MM.1S (cell line): ENCODE measurements around the gene REEP2.

ENCODE experiments used
- DNase-seq: peaks from one replicate; pipeline ENCODE4 v3.0.0-alpha.2; 2015
- H2AFZ ChIP-seq: fragments of 300-600 bp; sonication (generic); 2 replicates; pipeline ENCODE4 v1.6.0; 2016; ENCODE audit warnings: antibody characterized with exemption, low read length
- H3F3A ChIP-seq: fragments of 300-600 bp; sonication (generic); 2 replicates; pipeline ENCODE4 v1.6.1; 2016; ENCODE audit warnings: mild to moderate bottlenecking, antibody characterized with exemption, low read length, moderate library complexity, mixed read lengths; ENCODE audit not compliant: insufficient read depth
- H3K27ac ChIP-seq: fragments of 300-600 bp; sonication (generic); 2 replicates; pipeline ENCODE4 v1.5.1; 2016; ENCODE audit warnings: mild to moderate bottlenecking, low read length
- H3K27me3 ChIP-seq: fragments of 300-600 bp; sonication (generic); replicated peaks from 2 replicates; pipeline ENCODE4 v1.6.0; 2016; ENCODE audit warnings: low read length; ENCODE audit not compliant: insufficient read depth
- H3K36me3 ChIP-seq: fragments of 300-600 bp; sonication (generic); replicated peaks from 2 replicates; pipeline ENCODE4 v1.6.1; 2016; ENCODE audit warnings: mild to moderate bottlenecking, low read length, mixed read lengths; ENCODE audit not compliant: insufficient read depth
- H3K4me1 ChIP-seq: fragments of 300-600 bp; sonication (generic); 2 replicates; pipeline ENCODE4 v1.6.1; 2016; ENCODE audit warnings: low read length, mixed read lengths
- H3K4me2 ChIP-seq: fragments of 300-600 bp; sonication (generic); 2 replicates; pipeline ENCODE4 v1.6.0; 2016; ENCODE audit warnings: low read depth, low read length
- H3K4me3 ChIP-seq: fragments of 300-600 bp; sonication (generic); 2 replicates; pipeline ENCODE4 v1.5.1; 2016; ENCODE audit warnings: low read length, mixed read lengths
- H3K79me2 ChIP-seq: fragments of 300-600 bp; sonication (generic); 2 replicates; pipeline ENCODE4 v1.6.1; 2016; ENCODE audit warnings: mixed run types, low read length, mixed read lengths
- H3K9ac ChIP-seq: fragments of 300-600 bp; sonication (generic); 2 replicates; pipeline ENCODE4 v1.6.1; 2016; ENCODE audit warnings: low read length, mixed read lengths
- H3K9me2 ChIP-seq: fragments of 300-600 bp; sonication (generic); replicated peaks from 2 replicates; pipeline ENCODE4 v1.6.1; 2016; ENCODE audit warnings: mild to moderate bottlenecking, low read length, mixed read lengths; ENCODE audit not compliant: insufficient read depth
- H3K9me3 ChIP-seq: fragments of 300-600 bp; sonication (generic); replicated peaks from 2 replicates; pipeline ENCODE4 v1.6.1; 2016; ENCODE audit warnings: mild to moderate bottlenecking, low read length, mixed read lengths; ENCODE audit not compliant: insufficient read depth
- H4K20me1 ChIP-seq: fragments of 300-600 bp; sonication (generic); 2 replicates; pipeline ENCODE4 v1.6.1; 2016; ENCODE audit warnings: mild to moderate bottlenecking, low read length, moderate library complexity, mixed read lengths; ENCODE audit not compliant: insufficient read depth
- CTCF ChIP-seq: fragments of 300-600 bp; sonication (generic); IDR thresholded peaks from 2 replicates; pipeline ENCODE4 v1.5.1; 2016; ENCODE audit warnings: antibody characterized with exemption, low read length, mixed read lengths
- EZH2 ChIP-seq: fragments of 300-600 bp; sonication (generic); optimal IDR thresholded peaks from 2 replicates; pipeline ENCODE3; 2017; ENCODE audit warnings: low read depth, mild to moderate bottlenecking, antibody characterized with exemption, low read length, mixed read lengths
- EZH2phosphoT487 ChIP-seq: fragments of 300-600 bp; sonication (generic); IDR thresholded peaks from 2 replicates; pipeline ENCODE4 v1.6.1; 2018; ENCODE audit warnings: antibody characterized with exemption, low read length

Gene REEP2

GRCh38 chr5:138455232-138455930 lies 16.5 kb downstream of the REEP2 start:
- TF ChIP-seq EZH2: no peak
- TF ChIP-seq CTCF: no peak
- no peak for TF ChIP-seq EZH2phosphoT487
- Histone ChIP-seq H3K36me3 (no peaks in the 10 kb centered on the region), H3K4me1 (peaks cover 8% of the 10 kb centered on the region), H3K9ac (no peak overlapping the region), H3K27me3 (no peaks in the 10 kb centered on the region; the same call in 1 of the 2 replicates), H2AFZ (no peak overlapping the region), H3K79me2 (no peaks in the 10 kb centered on the region), H3K4me2 (no peak overlapping the region), H3K9me3 (no peaks in the 10 kb centered on the region), H3K9me2 (no peaks in the 10 kb centered on the region), H3K27ac (no peak overlapping the region), H3F3A (no peaks in the 10 kb centered on the region), H3K4me3 (no peak overlapping the region), H4K20me1 (no peaks in the 10 kb centered on the region)
- no peak for DNase-seq

- Histone ChIP-seq H3K4me3 (no peak overlapping the region), H3K4me1 (peaks cover 8% of the 10 kb centered on the region), H3F3A (no peaks in the 10 kb centered on the region), H3K9ac (no peak overlapping the region), H3K27ac (no peak overlapping the region), H3K79me2 (no peaks in the 10 kb centered on the region), H2AFZ (no peak overlapping the region), H3K9me3 (no peaks in the 10 kb centered on the region), H4K20me1 (no peaks in the 10 kb centered on the region), H3K9me2 (no peaks in the 10 kb centered on the region), H3K4me2 (no peak overlapping the region), H3K36me3 (no peaks in the 10 kb centered on the region), H3K27me3 (no peaks in the 10 kb centered on the region; the same call in 1 of the 2 replicates)
- TF ChIP-seq EZH2 (no peak), CTCF (no peak), EZH2phosphoT487 (no peak)
- no peak for DNase-seq
These were observed 18.8 kb downstream of the REEP2 start for GRCh38 chr5:138457531-138458275.

- no peak overlapping the region for H2AFZ ChIP-seq
- no peak overlapping the region for H3K9ac ChIP-seq
- no peaks in the 10 kb centered on the region for H4K20me1 ChIP-seq
- no peaks in the 10 kb centered on the region; the same call in 1 of the 2 replicates for H3K27me3 ChIP-seq
- no peaks in the 10 kb centered on the region for H3K9me3 ChIP-seq
- H3K36me3 ChIP-seq: no peaks in the 10 kb centered on the region
- no peak overlapping the region for H3K27ac ChIP-seq
- TF ChIP-seq CTCF: no peak
- no peak for TF ChIP-seq EZH2phosphoT487
- no peak overlapping the region for H3K4me3 ChIP-seq
- no peaks in the 10 kb centered on the region for H3K9me2 ChIP-seq
- H3K4me2 ChIP-seq: no peak overlapping the region
- no peaks in the 10 kb centered on the region for H3K79me2 ChIP-seq
- no peaks in the 10 kb centered on the region for H3F3A ChIP-seq
- no peak for DNase-seq
- H3K4me1 ChIP-seq: peaks cover 8% of the 10 kb centered on the region
These were observed 19.5 kb downstream of the REEP2 start for GRCh38 chr5:138458384-138458783.
